C4-2B (cell line): ENCODE results near the gene PHF2.

ENCODE experiments used
- H3K27ac ChIP-seq: fragments of 450-650 bp; 2 replicates; pipeline ENCODE4 v1.5.1; 2017
- CTCF ChIP-seq: fragments of 450-650 bp; conservative IDR thresholded peaks from 2 replicates; pipeline ENCODE4 v1.5.1; 2017; ENCODE audit warnings: mild to moderate bottlenecking
- ZFX ChIP-seq: fragments of 450-650 bp; IDR thresholded peaks from 2 replicates; pipeline ENCODE4 v1.6.1; 2017

The PHF2 gene

GRCh38 chr9:93597871-93598646, 21.7 kb downstream of the PHF2 start:
- TF ChIP-seq CTCF (no peak), ZFX (no peak)
- H3K27ac ChIP-seq, result no peak overlapping the region

DNA sequence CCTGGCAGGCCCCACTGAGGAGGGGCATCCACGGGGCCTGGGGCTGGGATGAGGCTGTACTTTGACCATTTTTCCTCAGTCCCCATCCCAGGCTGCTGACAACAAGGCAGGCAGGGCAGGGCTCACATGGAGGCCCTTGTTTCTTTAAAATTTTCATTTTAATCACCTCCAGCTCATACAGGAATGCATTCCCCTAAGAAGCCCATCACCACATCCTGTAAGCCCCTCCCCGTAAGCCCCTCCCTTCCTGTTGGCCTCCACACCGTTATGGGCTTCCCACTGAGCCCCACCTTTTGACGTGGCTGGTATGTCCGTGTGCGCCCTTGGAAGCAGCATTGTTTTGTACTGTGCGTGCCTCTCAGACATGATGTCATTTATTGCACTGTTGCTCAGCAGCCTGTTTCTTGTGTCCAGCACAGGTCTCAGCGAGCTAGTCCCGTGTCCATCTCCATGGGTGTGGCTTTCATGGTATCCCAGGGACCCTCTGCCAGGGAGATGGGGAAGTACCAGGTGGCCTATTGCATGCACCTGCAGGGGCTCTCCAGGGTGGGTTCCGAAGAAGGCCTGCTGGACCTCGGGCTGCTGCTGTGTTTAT, 22.4 kb downstream of the PHF2 start:
- no peak overlapping the region for H3K27ac ChIP-seq
- TF ChIP-seq CTCF, result no peak
- TF ChIP-seq ZFX, result no peak

- H3K27ac ChIP-seq, result no peak overlapping the region
- no peak for TF ChIP-seq CTCF
- TF ChIP-seq ZFX, result no peak
Measured at GRCh38 chr9:93599571-93600403, 23.4 kb downstream of the PHF2 start.

DNA sequence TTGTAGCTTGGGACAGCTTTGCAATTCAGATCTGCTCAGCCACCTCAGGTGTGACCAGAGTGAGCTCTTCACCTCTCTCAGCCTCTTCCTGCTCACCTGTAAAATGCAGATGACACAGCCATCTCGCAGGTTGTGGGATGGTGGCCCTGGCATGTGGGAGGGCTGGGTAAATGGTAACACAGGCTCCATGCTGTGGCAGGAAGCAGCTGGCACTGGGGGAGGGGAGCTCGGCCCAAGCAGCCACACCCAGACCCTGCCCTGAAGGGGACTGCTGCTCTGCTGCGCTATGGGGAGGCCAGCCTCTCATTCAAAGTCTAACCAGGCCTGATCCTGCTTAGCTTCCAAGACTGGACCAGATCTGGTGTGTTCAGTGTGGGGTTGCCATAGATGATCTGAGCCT, 24.1 kb downstream of the PHF2 start:
- TF ChIP-seq ZFX (no peak), CTCF (no peak)
- no peak overlapping the region for H3K27ac ChIP-seq

- TF ChIP-seq ZFX (no peak), CTCF (no peak)
Measured at GRCh38 chr9:93601063-93601462, 24.7 kb downstream of the PHF2 start.

GRCh38 chr9:93601666-93602065, 25.3 kb downstream of the PHF2 start:
- H3K27ac ChIP-seq, result no peak overlapping the region
- no peak for TF ChIP-seq CTCF
- no peak for TF ChIP-seq ZFX

More at GRCh38 chr9:93601063-93601462, 24.7 kb downstream of the PHF2 start:
- H3K27ac ChIP-seq, result no peak overlapping the region

- no peak overlapping the region for H3K27ac ChIP-seq
- TF ChIP-seq ZFX (no peak), CTCF (no peak)
Measured at GRCh38 chr9:93603011-93603410, 26.6 kb downstream of the PHF2 start.
